Hepatocyte (in vitro differentiated cells): ENCODE measurements around the gene BLM. TPM values are rescaled to one million over a fixed set of nuclear protein-coding genes. Genes with fewer than 3 reads are reported as not detected.
"Not testable (repeated sequence)": the region's sequence is repeated elsewhere in the genome, so short reads cannot be mapped to it uniquely, and the experiment has no call there.

Source experiments
- DNase-seq: peaks from one replicate; pipeline ENCODE4 v3.0.0-alpha.2; 2016; ENCODE audit warnings: low spot score
- H2AFZ ChIP-seq: fragments of 200-600 bp; sonication (generic); 2 replicates; pipeline ENCODE4 v1.6.0; 2016; ENCODE audit warnings: antibody characterized with exemption, mild to moderate bottlenecking
- H3K27ac ChIP-seq: fragments of 200-600 bp; sonication (generic); 2 replicates; pipeline ENCODE4 v1.5.1; 2016; ENCODE audit warnings: mild to moderate bottlenecking
- H3K27me3 ChIP-seq: fragments of 200-600 bp; sonication (generic); 2 replicates; pipeline ENCODE4 v1.6.1; 2016
- H3K36me3 ChIP-seq: fragments of 200-600 bp; sonication (generic); replicated peaks from 2 replicates; pipeline ENCODE4 v1.5.1; 2016; ENCODE audit warnings: low read depth; ENCODE audit not compliant: insufficient read depth
- H3K4me1 ChIP-seq: fragments of 200-600 bp; sonication (generic); 2 replicates; pipeline ENCODE4 v1.5.1; 2016; ENCODE audit warnings: mild to moderate bottlenecking, moderate library complexity; ENCODE audit not compliant: insufficient read depth
- H3K4me2 ChIP-seq: fragments of 200-600 bp; sonication (generic); 2 replicates; pipeline ENCODE4 v1.6.0; 2016
- H3K4me3 ChIP-seq: fragments of 200-600 bp; sonication (generic); 2 replicates; pipeline ENCODE4 v1.5.1; 2016; ENCODE audit warnings: mild to moderate bottlenecking
- H3K79me2 ChIP-seq: fragments of 200-600 bp; sonication (generic); 2 replicates; pipeline ENCODE4 v1.6.0; 2017; ENCODE audit warnings: mild to moderate bottlenecking
- H3K9me2 ChIP-seq: fragments of 200-600 bp; sonication (generic); replicated peaks from 2 replicates; pipeline ENCODE4 v1.6.0; 2017; ENCODE audit warnings: mild to moderate bottlenecking; ENCODE audit not compliant: insufficient read depth
- H3K9me3 ChIP-seq: fragments of 200-600 bp; sonication (generic); 2 replicates; pipeline ENCODE4 v1.5.1; 2016; ENCODE audit warnings: low read depth, mild to moderate bottlenecking
- H4K20me1 ChIP-seq: fragments of 200-600 bp; sonication (generic); 2 replicates; pipeline ENCODE4 v1.6.0; 2016; ENCODE audit warnings: mild to moderate bottlenecking; ENCODE audit not compliant: insufficient read depth, poor library complexity, severe bottlenecking
- CTCF ChIP-seq: fragments of 200-600 bp; sonication (generic); IDR thresholded peaks from 2 replicates; pipeline ENCODE4 v1.5.1; 2016; ENCODE audit warnings: antibody characterized with exemption, mild to moderate bottlenecking; ENCODE audit not compliant: poor library complexity
- EZH2 ChIP-seq: fragments of 200-600 bp; sonication (generic); IDR thresholded peaks from 2 replicates; pipeline ENCODE4 v1.6.1; 2016; ENCODE audit warnings: antibody characterized with exemption, mild to moderate bottlenecking, borderline replicate concordance
- EZH2phosphoT487 ChIP-seq: fragments of 200-600 bp; sonication (generic); IDR thresholded peaks from one replicate; pipeline ENCODE4 v1.6.1; 2018; ENCODE audit warnings: antibody characterized with exemption, mild to moderate bottlenecking, low read depth, moderate library complexity; ENCODE audit not compliant: unreplicated experiment, severe bottlenecking
- WGBS: methylation state at CpG from one replicate; pipeline ENCODE4 v1.1.6; 2016; ENCODE audit warnings: low lambda C conversion rate; ENCODE audit errors: missing lambda C conversion rate; 5-methylcytosine and 5-hydroxymethylcytosine counted together
- polyA plus RNA-seq: library from polyadenylated mRNA; unstranded; fragments of >200 nt; fragmentation: Nextera tagmentation; extraction: Ambion mirVana; gene quantifications from 2 replicates; pipeline ENCODE4 v1.2.1, GENCODE V29; 2016
- total RNA-seq: library from RNA; depleted of rRNA; stranded (reverse); fragments of >200 nt; gene quantifications from 2 replicates; pipeline ENCODE4 v1.2.3, GENCODE V29; 2014

BLM gene
- total and polyA plus RNA-seq, 2 experiments from 2014 or later = 1.7 to 3.5 TPM

GRCh38 chr15:90685591-90686434 is 31.3 kb upstream of the BLM start:
- H3K27ac ChIP-seq = no peak overlapping the region

DNA sequence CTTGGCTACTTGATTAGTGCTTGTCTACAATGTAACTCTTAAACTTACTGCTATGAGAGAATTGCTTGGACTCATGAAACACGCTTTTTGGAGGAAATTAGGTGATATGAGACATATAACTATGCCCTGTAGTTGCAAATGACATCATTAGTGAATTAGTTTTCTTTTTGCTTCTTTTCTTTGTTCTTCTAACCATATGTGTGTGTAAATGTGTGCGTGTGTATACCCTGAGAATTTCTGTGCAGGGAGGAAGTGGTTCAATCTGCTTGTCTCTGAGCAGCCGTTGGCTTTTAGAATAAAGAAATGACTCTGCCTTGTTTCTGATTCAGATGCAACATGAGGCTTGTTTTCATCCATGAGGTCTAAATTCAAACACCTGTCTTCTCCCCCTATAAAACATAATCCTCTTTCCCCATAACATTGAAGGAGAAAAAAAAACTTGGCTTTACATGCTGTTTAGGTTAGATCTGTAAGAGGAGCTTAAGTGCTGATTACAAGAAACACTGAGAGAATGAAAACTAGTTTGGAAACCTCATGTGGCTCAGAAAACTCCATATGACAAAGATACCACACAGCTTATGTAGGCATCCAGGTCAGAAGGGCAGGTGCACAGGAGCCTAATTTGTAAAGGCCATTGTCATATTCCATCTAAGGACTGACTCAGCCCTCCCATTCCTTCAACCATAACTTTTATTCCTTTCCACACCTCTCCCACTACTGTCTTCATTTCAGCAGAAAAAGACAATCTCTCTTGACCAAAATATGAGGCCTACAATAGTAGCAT is 30.5 kb upstream of the BLM start:
- Histone ChIP-seq H3K79me2 (no peaks in the 10 kb centered on the region), H4K20me1 (no peaks in the 10 kb centered on the region), H3K36me3 (no peaks in the 10 kb centered on the region), H3K9me3 (no peaks in the 10 kb centered on the region), H3K4me1 (no peaks in the 10 kb centered on the region), H3K27me3 (no peaks in the 10 kb centered on the region), H3K27ac (no peak overlapping the region), H3K4me3 (no peak overlapping the region), H2AFZ (no peak overlapping the region), H3K4me2 (no peak overlapping the region), H3K9me2 (no peaks in the 10 kb centered on the region)
- DNase-seq = no peak
- WGBS = 72% methylated on average over 3 of the region's 3 CpGs
- TF ChIP-seq EZH2 = no peak
- TF ChIP-seq CTCF = no peak
- no peak for TF ChIP-seq EZH2phosphoT487

More at GRCh38 chr15:90685591-90686434, 31.3 kb upstream of the BLM start:
- no peak overlapping the region for H3K4me2 ChIP-seq
- WGBS = 90% methylated on average over 11 of the region's 11 CpGs
- no peaks in the 10 kb centered on the region for H4K20me1 ChIP-seq
- H3K36me3 ChIP-seq = no peaks in the 10 kb centered on the region
- H3K9me2 ChIP-seq = no peaks in the 10 kb centered on the region
- no peak overlapping the region for H3K4me3 ChIP-seq
- no peak overlapping the region for H2AFZ ChIP-seq
- TF ChIP-seq EZH2 = no peak
- TF ChIP-seq EZH2phosphoT487 = no peak
- TF ChIP-seq CTCF = no peak
- no peaks in the 10 kb centered on the region for H3K79me2 ChIP-seq
- no peaks in the 10 kb centered on the region for H3K4me1 ChIP-seq
- no peaks in the 10 kb centered on the region for H3K27me3 ChIP-seq
- no peaks in the 10 kb centered on the region for H3K9me3 ChIP-seq
- DNase-seq = no peak

GRCh38 chr15:90689326-90689961 is 27.7 kb upstream of the BLM start:
- H3K9me3 ChIP-seq, H3K4me3 ChIP-seq, DNase-seq, H3K79me2 ChIP-seq, H3K27me3 ChIP-seq, H3K27ac ChIP-seq, H3K36me3 ChIP-seq, H3K9me2 ChIP-seq, H4K20me1 ChIP-seq, H2AFZ ChIP-seq, H3K4me2 ChIP-seq, H3K4me1 ChIP-seq: not testable (repeated sequence)
- 91% methylated on average over 6 of the region's 6 CpGs for WGBS
